DMS53 treated with DMSO at 0.1 percent for 48 hours (cell line): ENCODE results near the gene PLAC8L1.
A peak's percentile ranks its signal among the peaks of the same experiment; 100 is the strongest.

Experiments used
- DNase-seq: peaks from one replicate; lab custom pipeline; 2025; ENCODE audit not compliant: unreplicated experiment; lab: John Stamatoyannopoulos, UW

Gene PLAC8L1

GRCh38 chr5:146081556-146081955 is 23.8 kb downstream of the PLAC8L1 start:
- no peak for DNase-seq

- DNase-seq: no peak
Observed at GRCh38 chr5:146079695-146080373, 25.5 kb downstream of the PLAC8L1 start.

- no peak for DNase-seq
Observed at GRCh38 chr5:146078566-146078965, 26.8 kb downstream of the PLAC8L1 start.

GRCh38 chr5:146076455-146076854 is 28.9 kb downstream of the PLAC8L1 start:
- DNase-seq: no peak

GRCh38 chr5:146076028-146076427 is 29.3 kb downstream of the PLAC8L1 start:
- DNase-seq: no peak

GRCh38 chr5:146073239-146073900 is 32.0 kb downstream of the PLAC8L1 start:
- no peak for DNase-seq

GRCh38 chr5:146072595-146072994 is 32.8 kb downstream of the PLAC8L1 start:
- no peak for DNase-seq

- no peak for DNase-seq
Observed at GRCh38 chr5:146071171-146071570, 34.2 kb downstream of the PLAC8L1 start.

- no peak for DNase-seq
Observed at GRCh38 chr5:146070746-146071145, 34.6 kb downstream of the PLAC8L1 start.

GRCh38 chr5:146069780-146070099 is 35.6 kb downstream of the PLAC8L1 start:
- no peak for DNase-seq

- DNase-seq: no peak
Observed at GRCh38 chr5:146068977-146069779, 36.2 kb downstream of the PLAC8L1 start.

- DNase-seq: no peak
Observed at GRCh38 chr5:146068206-146068605, 37.2 kb downstream of the PLAC8L1 start.

GRCh38 chr5:146066968-146067367 is 38.4 kb downstream of the PLAC8L1 start:
- DNase-seq: no peak

GRCh38 chr5:146060221-146060585 is 45.2 kb downstream of the PLAC8L1 start:
- DNase-seq: no peak

GRCh38 chr5:146059460-146060220 is 45.7 kb downstream of the PLAC8L1 start:
- DNase-seq: no peak

- DNase-seq: no peak
Observed at GRCh38 chr5:146055432-146055831, 49.9 kb downstream of the PLAC8L1 start.

GRCh38 chr5:146052780-146053179 is 52.6 kb downstream of the PLAC8L1 start:
- no peak for DNase-seq

GRCh38 chr5:146051678-146052077 is 53.7 kb downstream of the PLAC8L1 start:
- DNase-seq: no peak

- DNase-seq: no peak
Observed at GRCh38 chr5:146050086-146050485, 55.3 kb downstream of the PLAC8L1 start.

- no peak for DNase-seq
Observed at GRCh38 chr5:146049704-146050026, 55.7 kb downstream of the PLAC8L1 start.

GRCh38 chr5:146048994-146049703 is 56.2 kb downstream of the PLAC8L1 start:
- DNase-seq: peak; percentile 82
